H1 (cell line): ENCODE measurements around the gene ADGB. TPM values are rescaled to one million over a fixed set of nuclear protein-coding genes. Genes with fewer than 3 reads are reported as not detected.

Source experiments
- CTCF ChIA-PET: fragments of 300-600 bp; sonication (Branson Sonifier 250); formaldehyde crosslinking; loops from one replicate; lab custom pipeline; 2021; ENCODE audit not compliant: partially characterized antibody; lab: Charles Lee
- POLR2A ChIA-PET: fragments of 300-600 bp; sonication (Branson Sonifier 250); formaldehyde crosslinking; loops from one replicate; lab custom pipeline; 2021; ENCODE audit warnings: inconsistent platforms; ENCODE audit not compliant: partially characterized antibody; lab: Charles Lee
- DNase-seq, 2 experiments: peaks; one replicate each; pipeline versions ENCODE4 v3.0.0 to v3.0.0-alpha.2; 2010 to 2022; ENCODE audit warnings: low spot score in 2 of 2, low read depth in 1 of 2, mixed read lengths in 1 of 2
- FAIRE-seq: peaks from 2 replicates; lab custom pipeline; 2011; peaks lifted over from hg19 to GRCh38; lab: Jason Lieb, UNC
- H2AFZ ChIP-seq: 2 replicates; pipeline ENCODE4 v1.8.1; 2012; ENCODE audit warnings: low read length, inconsistent platforms
- H2AK5ac ChIP-seq: 2 replicates; pipeline ENCODE4 v1.6.1; 2013; ENCODE audit warnings: low read depth, low read length
- H2BK120ac ChIP-seq: replicated peaks from 2 replicates; pipeline ENCODE3; 2013; ENCODE audit warnings: low read depth, low read length, inconsistent platforms
- H2BK12ac ChIP-seq: 2 replicates; pipeline ENCODE4 v1.6.1; 2013; ENCODE audit warnings: low read depth, low read length
- H2BK15ac ChIP-seq: 2 replicates; pipeline ENCODE4 v1.6.1; 2013; ENCODE audit warnings: low read length
- H2BK20ac ChIP-seq: 2 replicates; pipeline ENCODE4 v1.6.1; 2013; ENCODE audit warnings: low read length
- H2BK5ac ChIP-seq: 2 replicates; pipeline ENCODE4 v1.6.1; 2013; ENCODE audit warnings: low read depth, low read length
- H3K14ac ChIP-seq: 2 replicates; pipeline ENCODE4 v1.6.1; 2013; ENCODE audit warnings: inconsistent platforms; ENCODE audit not compliant: insufficient read length
- H3K18ac ChIP-seq: 2 replicates; pipeline ENCODE4 v1.6.1; 2013; ENCODE audit warnings: low read length; ENCODE audit errors: extremely low read depth
- H3K23ac ChIP-seq: 2 replicates; pipeline ENCODE4 v1.6.1; 2013; ENCODE audit warnings: inconsistent platforms; ENCODE audit not compliant: insufficient read length
- H3K23me2 ChIP-seq: 2 replicates; pipeline ENCODE4 v1.6.1; 2013; ENCODE audit warnings: low read depth, low read length
- H3K27ac ChIP-seq: 2 replicates; pipeline ENCODE4 v1.6.1; 2011; ENCODE audit warnings: low read depth, low read length, inconsistent platforms
- H3K27me3 ChIP-seq, 4 experiments: replicated peaks in 1 of 4; 1 replicate in 1 of 4; 2 replicates in 3 of 4; pipeline versions ENCODE4 v1.6.1 to v1.8.1; 2011 to 2013; ENCODE audit warnings: low read length in 3 of 4, mild to moderate bottlenecking in 3 of 4, inconsistent platforms in 2 of 4, mixed read lengths in 2 of 4, moderate library complexity in 1 of 4; ENCODE audit not compliant: control insufficient read depth in 3 of 4, insufficient read depth in 3 of 4; ENCODE audit errors: extremely low read depth in 1 of 4
- H3K36me3 ChIP-seq, 4 experiments: 2 replicates each; pipeline versions ENCODE4 v1.6.1 to v1.8.1; 2011 to 2013; ENCODE audit warnings: mild to moderate bottlenecking in 4 of 4, low read length in 3 of 4, moderate library complexity in 2 of 4, control low read depth in 1 of 4, inconsistent platforms in 1 of 4; ENCODE audit not compliant: insufficient read depth in 4 of 4, control insufficient read depth in 2 of 4
- H3K4ac ChIP-seq: replicated peaks from 2 replicates; pipeline ENCODE3; 2013; ENCODE audit warnings: low read length, low read depth, mixed read lengths, inconsistent platforms; ENCODE audit not compliant: insufficient read length
- H3K4me1 ChIP-seq, 4 experiments: replicated peaks in 1 of 4; 1 replicate in 1 of 4; 2 replicates in 3 of 4; pipeline versions ENCODE4 v1.6.1 to v1.8.1; 2011 to 2013; ENCODE audit warnings: low read length in 3 of 4, inconsistent platforms in 2 of 4, mixed read lengths in 1 of 4; ENCODE audit not compliant: insufficient read depth in 4 of 4, control insufficient read depth in 3 of 4
- H3K4me2 ChIP-seq, 2 experiments: 2 replicates each; pipeline versions ENCODE4 v1.6.1 to v1.8.1; 2011 to 2013; ENCODE audit warnings: low read depth in 2 of 2, low read length in 2 of 2, control low read depth in 1 of 2, inconsistent platforms in 1 of 2, mild to moderate bottlenecking in 1 of 2; ENCODE audit not compliant: insufficient read depth in 1 of 2
- H3K4me3 ChIP-seq, 4 experiments: fragments of 200-600, 300-600 bp in 1 of 4; sonication (generic), shearing (Covaris generic), sonication (Bioruptor Twin) in 1 of 4; 2 replicates each; pipeline versions ENCODE4 v1.5.1 to v1.8.1; 2011 to 2016; ENCODE audit warnings: low read length in 4 of 4, low read depth in 3 of 4, control low read depth in 2 of 4, inconsistent platforms in 2 of 4, mild to moderate bottlenecking in 2 of 4, mixed read lengths in 1 of 4, moderate library complexity in 1 of 4; ENCODE audit not compliant: insufficient read depth in 2 of 4; ENCODE audit errors: extremely low read depth in 1 of 4
- H3K56ac ChIP-seq: replicated peaks from 2 replicates; pipeline ENCODE3; 2013; ENCODE audit warnings: low read depth, mild to moderate bottlenecking, mixed read lengths, low read length, inconsistent platforms; ENCODE audit not compliant: insufficient read length
- H3K79me1 ChIP-seq: 2 replicates; pipeline ENCODE4 v1.6.1; 2013; ENCODE audit warnings: low read depth, low read length, control low read depth
- H3K79me2 ChIP-seq, 2 experiments: 2 replicates each; pipeline versions ENCODE4 v1.6.1 to v1.8.1; 2012 to 2013; ENCODE audit warnings: low read length in 2 of 2, mild to moderate bottlenecking in 2 of 2, inconsistent platforms in 1 of 2; ENCODE audit not compliant: insufficient read depth in 2 of 2, control insufficient read depth in 1 of 2
- H3K9ac ChIP-seq, 4 experiments: replicated peaks in 1 of 4; 1 replicate in 1 of 4; 2 replicates in 3 of 4; pipeline versions ENCODE4 v1.6.1 to v1.8.1; 2011 to 2013; ENCODE audit warnings: low read depth in 3 of 4, low read length in 3 of 4, control low read depth in 2 of 4, mild to moderate bottlenecking in 2 of 4, moderate library complexity in 2 of 4, inconsistent platforms in 1 of 4; ENCODE audit errors: extremely low read depth in 1 of 4
- H3K9me3 ChIP-seq, 2 experiments: 2 replicates each; pipeline versions ENCODE4 v1.6.1 to v1.8.1; 2012 to 2013; ENCODE audit warnings: mild to moderate bottlenecking in 2 of 2, moderate library complexity in 2 of 2, control low read depth in 1 of 2, inconsistent platforms in 1 of 2, low read depth in 1 of 2, low read length in 1 of 2, mixed read lengths in 1 of 2; ENCODE audit not compliant: insufficient read depth in 2 of 2
- H4K20me1 ChIP-seq, 2 experiments: replicated peaks in 1 of 2; 2 replicates each; pipeline versions ENCODE3 to v1.8.1; 2011 to 2013; ENCODE audit warnings: inconsistent platforms in 2 of 2, low read length in 2 of 2, mild to moderate bottlenecking in 1 of 2; ENCODE audit not compliant: insufficient read depth in 2 of 2, control insufficient read depth in 1 of 2
- H4K5ac ChIP-seq: 2 replicates; pipeline ENCODE4 v1.6.1; 2013; ENCODE audit warnings: low read length, low read depth, mixed read lengths, inconsistent platforms; ENCODE audit not compliant: insufficient read length
- H4K8ac ChIP-seq: 2 replicates; pipeline ENCODE4 v1.8.0; 2013; ENCODE audit warnings: mild to moderate bottlenecking, moderate library complexity, low read length, inconsistent platforms; ENCODE audit not compliant: insufficient read depth; ENCODE audit errors: extremely low read depth
- H4K91ac ChIP-seq: replicated peaks from 2 replicates; pipeline ENCODE3; 2013; ENCODE audit warnings: low read length, mixed read lengths, inconsistent platforms; ENCODE audit not compliant: insufficient read length
- ASH2L ChIP-seq: fragments of 200-600, 300-600 bp; sonication (generic); IDR thresholded peaks from one replicate; pipeline ENCODE4 v1.7.1; 2017; ENCODE audit warnings: low read length
- CBX8 ChIP-seq: fragments of 300-800, 300-1000 bp; sonication (generic); IDR thresholded peaks from 2 replicates; pipeline ENCODE4 v1.7.1; 2016; ENCODE audit warnings: low read depth, low read length, borderline replicate concordance
- EGR1 ChIP-seq: IDR thresholded peaks from 2 replicates; pipeline ENCODE4 v1.6.1; 2011; ENCODE audit warnings: low read depth, low read length, borderline replicate concordance
- GABPA ChIP-seq: IDR thresholded peaks from 2 replicates; pipeline ENCODE4 v1.6.1; 2011; ENCODE audit warnings: mild to moderate bottlenecking, low read length, moderate library complexity, borderline replicate concordance; ENCODE audit not compliant: insufficient read depth
- GTF2F1 ChIP-seq: IDR thresholded peaks from 2 replicates; pipeline ENCODE4 v1.6.1; 2012; ENCODE audit warnings: low read depth, low read length, improper control_type of control experiment, borderline replicate concordance
- NRF1 ChIP-seq: IDR thresholded peaks from 2 replicates; pipeline ENCODE4 v1.6.1; 2011; ENCODE audit warnings: mild to moderate bottlenecking, low read depth, low read length, improper control_type of control experiment
- POLR2A ChIP-seq, 2 experiments: IDR thresholded peaks; 1 replicate in 1 of 2; 2 replicates in 1 of 2; pipeline ENCODE4 v1.6.1; 2011; ENCODE audit warnings: low read depth in 2 of 2, low read length in 2 of 2, mild to moderate bottlenecking in 2 of 2; ENCODE audit errors: control extremely low read depth in 1 of 2
- SP4 ChIP-seq: IDR thresholded peaks from 2 replicates; pipeline ENCODE4 v1.6.1; 2012; ENCODE audit warnings: low read length, inconsistent platforms
- TBP ChIP-seq: IDR thresholded peaks from 2 replicates; pipeline ENCODE4 v1.6.1; 2011; ENCODE audit warnings: low read depth, low read length, improper control_type of control experiment
- WGBS, 2 experiments: shearing (Covaris generic) in 1 of 2; methylation state at CpG; one replicate each; pipeline versions ENCODE4 v1.1.6 to v1.1.7; 2013 to 2015; ENCODE audit warnings: low lambda C conversion rate in 2 of 2, mixed read lengths in 2 of 2, inconsistent platforms in 1 of 2, low coverage in 1 of 2, missing lambda C conversion rate in 1 of 2; ENCODE audit not compliant: insufficient replicate concordance in 2 of 2, insufficient coverage in 1 of 2, insufficient read length in 1 of 2; ENCODE audit errors: extremely low coverage in 1 of 2, missing lambda C conversion rate in 1 of 2; 5-methylcytosine and 5-hydroxymethylcytosine counted together
- polyA plus RNA-seq, 7 experiments: library from polyadenylated mRNA; depleted of rRNA in 3 of 7; stranded (reverse) in 5 of 7; unstranded in 2 of 7; fragments of >200 nt in 5 of 7; fragments of 200-250 nt in 2 of 7; gene quantifications; 1 replicate in 5 of 7; 2 replicates in 1 of 7; 4 replicates in 1 of 7; pipeline versions ENCODE4 v1.2.1 to v1.2.3, GENCODE V29; 2011 to 2013; ENCODE audit warnings: missing spikeins in 2 of 7, mixed read lengths in 2 of 7
- total RNA-seq: library from RNA; stranded (reverse); fragmentation: NEBNext Ultra II Directional; extraction: Animal tissue kit (Norgen Biotek cat#: 25700); gene quantifications from 2 replicates; pipeline ENCODE4 v1.2.1, GENCODE V29; 2021
- TF ChIP-seq, protein P1 (sequence below): IDR thresholded peaks from 2 replicates; pipeline ENCODE4 v1.6.1; 2012; ENCODE audit warnings: inconsistent platforms

Gene ADGB
- total and polyA plus RNA-seq, 2 of the 8 experiments (the other 6 are each of a cell fraction or from before 2014, with no cell fraction given) = not detected

- peaks cover 0 to 3% (median 0%) of the 10 kb centered on the region in 4 experiments; a peak in 1 of 7 replicates for H3K4me1 ChIP-seq
- no peaks in the 10 kb centered on the region for H3K79me1 ChIP-seq
- FAIRE-seq (no peak), DNase-seq (no peak)
- no peaks in the 10 kb centered on the region for H3K27me3 ChIP-seq
- H3K9ac ChIP-seq = no peak overlapping the region
- H2BK15ac ChIP-seq = no peak overlapping the region
- no peaks in the 10 kb centered on the region for H3K9me3 ChIP-seq
- TF ChIP-seq EGR1 (no peak), POLR2A (IDR thresholded peaks at IDR 0.05; ENCODE audit: control extremely low read depth in 1 of 2, low read depth in 2 of 2, low read length in 2 of 2) (no peak), SP4 (no peak), TBP (no peak), CBX8 (no peak), NRF1 (no peak), ASH2L (no peak), GABPA (no peak), GTF2F1 (no peak)
- TF ChIP-seq, protein P1, sequence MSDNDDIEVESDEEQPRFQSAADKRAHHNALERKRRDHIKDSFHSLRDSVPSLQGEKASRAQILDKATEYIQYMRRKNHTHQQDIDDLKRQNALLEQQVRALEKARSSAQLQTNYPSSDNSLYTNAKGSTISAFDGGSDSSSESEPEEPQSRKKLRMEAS = no peak
- POLR2A ChIA-PET = no interaction called here
- H3K4me2 ChIP-seq = no peak overlapping the region
- no peak overlapping the region for H2AFZ ChIP-seq
- no peak overlapping the region for H3K56ac ChIP-seq
- CTCF ChIA-PET = interaction anchor here (1.8 to 3.7 kb wide), 2 partner anchors 657 to 768 kb away, joined by 5 to 23 read pairs; no protein-coding TSS in a partner anchor
- H3K14ac ChIP-seq = no peak overlapping the region
- H3K4me3 ChIP-seq = no peak overlapping the region
- H2BK5ac ChIP-seq = no peak overlapping the region
- H3K36me3 ChIP-seq = no peaks in the 10 kb centered on the region
- H3K23me2 ChIP-seq = no peaks in the 10 kb centered on the region
- H3K27ac ChIP-seq = no peak overlapping the region
- H3K18ac ChIP-seq = no peak overlapping the region
- H2BK120ac ChIP-seq = no peak overlapping the region
- WGBS, 2 experiments = 96% methylated on average over 2 of the region's 2 CpGs; no CpG with 5 or more reads in 1 of the 2 experiments
- no peak overlapping the region for H4K8ac ChIP-seq
- H2AK5ac ChIP-seq = no peak overlapping the region
- no peak overlapping the region for H3K4ac ChIP-seq
- H4K5ac ChIP-seq = no peak overlapping the region
- no peak overlapping the region for H2BK20ac ChIP-seq
- H4K91ac ChIP-seq = no peak overlapping the region
- H4K20me1 ChIP-seq = no peaks in the 10 kb centered on the region
- H3K23ac ChIP-seq = no peak overlapping the region
- H2BK12ac ChIP-seq = no peak overlapping the region
- H3K79me2 ChIP-seq = no peaks in the 10 kb centered on the region
These were observed 99.1 kb downstream of the ADGB start for GRCh38 chr6:146697921-146698320.
